ENCODE measurements around the gene SMIM12. TPM values are rescaled to one million over a fixed set of nuclear protein-coding genes. Genes with fewer than 3 reads are reported as not detected.
"Not testable (repeated sequence)": the region's sequence is repeated elsewhere in the genome, so short reads cannot be mapped to it uniquely, and the experiment has no call there.

Gene SMIM12
- total RNA-seq, 2 experiments from 2014 or later, result 46.5 to 46.7 TPM

DNA sequence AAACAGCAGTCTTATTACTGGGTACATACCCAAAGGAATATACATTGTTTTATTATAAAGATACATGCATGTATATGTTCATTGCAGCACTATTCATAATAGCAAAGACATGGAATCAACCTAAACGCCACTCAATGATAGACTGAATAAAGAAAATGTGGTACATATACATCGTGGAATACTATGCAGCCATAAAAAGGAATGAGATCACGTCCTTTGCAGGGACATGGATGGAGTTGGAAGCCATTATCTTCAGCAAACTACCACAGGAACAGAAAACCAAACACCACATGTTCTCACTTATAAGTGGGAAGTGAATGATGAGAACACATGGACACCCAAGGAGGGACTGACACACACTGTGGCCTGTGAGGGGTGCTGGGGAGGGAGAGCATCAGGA, 48.8 kb downstream of the SMIM12 start:
- H3K36me3 Mint-ChIP-seq; H3K4me3 Mint-ChIP-seq; POLR2A ChIA-PET; DNase-seq; H3K27me3 Mint-ChIP-seq; H3K9me3 Mint-ChIP-seq; H3K4me1 Mint-ChIP-seq (ENCODE audit: low read depth); intact Hi-C loops (cut with micrococcal nuclease); CTCF ChIA-PET; H3K27ac Mint-ChIP-seq: not testable (repeated sequence)

- ChIA-PET POLR2A (no interaction called here), CTCF (interaction anchor here (1.0 to 1.6 kb wide), 3 partner anchors 44 to 58 kb away, joined by 4 to 5 read pairs (median 4); no protein-coding TSS in a partner anchor)
- intact Hi-C loops (cut with micrococcal nuclease), result no loop called here
- Mint-ChIP-seq H3K4me3 (no peak overlapping the region), H3K36me3 (peaks cover 16% of the 10 kb centered on the region), H3K27me3 (no peaks in the 10 kb centered on the region), H3K4me1 (ENCODE audit: low read depth) (no peaks in the 10 kb centered on the region), H3K9me3 (peaks cover 4% of the 10 kb centered on the region), H3K27ac (no peak overlapping the region)
- DNase-seq, result no peak
Measured at GRCh38 chr1:34808051-34808810, 51.3 kb downstream of the SMIM12 start.

GRCh38 chr1:34806396-34806795, 53.2 kb downstream of the SMIM12 start:
- H3K4me3 Mint-ChIP-seq, result no peak overlapping the region
- H3K27ac Mint-ChIP-seq, result no peak overlapping the region
- ChIA-PET CTCF (interaction anchor here (0.6 kb wide), 1 partner anchor 10 kb away, joined by 3 read pairs; no protein-coding TSS in a partner anchor), POLR2A (no interaction called here)
- peaks cover 22% of the 10 kb centered on the region for H3K36me3 Mint-ChIP-seq
- intact Hi-C loops (cut with micrococcal nuclease), result no loop called here
- no peaks in the 10 kb centered on the region for H3K4me1 Mint-ChIP-seq (ENCODE audit: low read depth)
- peaks cover 4% of the 10 kb centered on the region for H3K9me3 Mint-ChIP-seq
- no peaks in the 10 kb centered on the region for H3K27me3 Mint-ChIP-seq
- no peak for DNase-seq

DNA sequence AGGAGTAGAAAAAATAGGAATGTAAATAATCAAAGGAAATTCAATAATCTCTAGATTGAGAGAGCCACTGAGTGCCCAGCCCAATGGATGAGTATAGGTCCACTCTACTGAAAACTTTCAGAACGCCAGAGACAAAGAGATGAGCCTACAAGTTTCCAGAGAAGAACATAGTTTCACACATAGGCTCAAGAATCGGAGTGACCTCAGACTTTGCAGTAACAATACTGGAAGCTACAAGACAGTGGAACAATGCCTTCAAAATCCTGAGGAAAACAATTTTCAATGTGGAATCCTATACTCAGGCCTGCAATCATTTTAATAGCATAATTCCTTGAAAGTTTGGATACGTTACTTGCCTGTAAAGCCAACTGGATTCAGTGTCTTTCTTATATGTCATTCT, 55.8 kb downstream of the SMIM12 start:
- Mint-ChIP-seq H3K36me3 (peaks cover 14% of the 10 kb centered on the region), H3K9me3 (no peaks in the 10 kb centered on the region), H3K4me1 (ENCODE audit: low read depth) (peaks cover 9% of the 10 kb centered on the region), H3K27ac (no peak overlapping the region), H3K4me3 (no peak overlapping the region), H3K27me3 (peaks cover 1% of the 10 kb centered on the region)
- ChIA-PET POLR2A (no interaction called here), CTCF (no interaction called here)
- no peak for DNase-seq
- intact Hi-C loops (cut with micrococcal nuclease), result no loop called here

Other genes starting within 250 kb of the SMIM12 start
- not detected for gene GJB5, start 104.7 kb downstream of the SMIM12 start, total RNA-seq
- not detected for gene GJB4, start 100.0 kb downstream of the SMIM12 start, total RNA-seq
- gene GJB3, start 78.5 kb downstream of the SMIM12 start, total RNA-seq, result not detected
- not detected for gene GJA4, start 66.8 kb downstream of the SMIM12 start, total RNA-seq
- under 1 TPM; 0.82 to 0.88 TPM for gene DLGAP3, start 69.9 kb upstream of the SMIM12 start, total RNA-seq
- 10 to 100 TPM; 26.5 to 28.8 TPM for gene TMEM35B, start 125.6 kb upstream of the SMIM12 start, total RNA-seq
- gene ZMYM6, start 172.2 kb upstream of the SMIM12 start, total RNA-seq, result 10 to 100 TPM; 16.3 to 18.0 TPM
- 1 to 10 TPM; 3.6 to 3.9 TPM for gene ZMYM1, start 219.6 kb upstream of the SMIM12 start, total RNA-seq